GM23248 (cell line): Measurements from ENCODE around the gene MCF2L. TPM values are rescaled to one million over a fixed set of nuclear protein-coding genes. Genes with fewer than 3 reads are reported as not detected.

ENCODE experiments used
- DNase-seq: peaks from one replicate; pipeline ENCODE4 v3.0.0-alpha.2; 2015
- H2AFZ ChIP-seq: fragments of 200-600 bp; sonication (generic); 2 replicates; pipeline ENCODE4 v1.6.1; 2016; ENCODE audit warnings: antibody characterized with exemption
- H3F3A ChIP-seq: fragments of 200-600 bp; sonication (generic); 2 replicates; pipeline ENCODE4 v1.6.1; 2016; ENCODE audit warnings: mild to moderate bottlenecking, antibody characterized with exemption, mixed run types; ENCODE audit not compliant: insufficient read depth
- H3K27ac ChIP-seq: fragments of 200-600 bp; sonication (generic); 2 replicates; pipeline ENCODE4 v1.5.1; 2016; ENCODE audit warnings: mild to moderate bottlenecking
- H3K27me3 ChIP-seq: fragments of 200-600 bp; sonication (generic); replicated peaks from 2 replicates; pipeline ENCODE4 v1.6.1; 2016; ENCODE audit warnings: mild to moderate bottlenecking; ENCODE audit not compliant: insufficient read depth
- H3K36me3 ChIP-seq: fragments of 200-600 bp; sonication (generic); 2 replicates; pipeline ENCODE4 v1.6.1; 2016; ENCODE audit warnings: low read depth, mild to moderate bottlenecking
- H3K4me1 ChIP-seq: fragments of 200-600 bp; sonication (generic); 2 replicates; pipeline ENCODE4 v1.6.1; 2016; ENCODE audit warnings: mild to moderate bottlenecking; ENCODE audit not compliant: insufficient read depth
- H3K4me2 ChIP-seq: fragments of 200-600 bp; sonication (generic); one replicate; pipeline ENCODE4 v1.6.1; 2016; ENCODE audit warnings: mild to moderate bottlenecking; ENCODE audit not compliant: unreplicated experiment
- H3K4me3 ChIP-seq: fragments of 200-600 bp; sonication (generic); 2 replicates; pipeline ENCODE4 v1.5.1; 2016; ENCODE audit warnings: mild to moderate bottlenecking
- H3K79me2 ChIP-seq: fragments of 200-600 bp; sonication (generic); 2 replicates; pipeline ENCODE4 v1.6.1; 2016; ENCODE audit warnings: mild to moderate bottlenecking; ENCODE audit not compliant: insufficient read depth
- H3K9ac ChIP-seq: fragments of 200-600 bp; sonication (generic); 2 replicates; pipeline ENCODE4 v1.6.1; 2016; ENCODE audit warnings: mild to moderate bottlenecking
- H3K9me2 ChIP-seq: fragments of 200-600 bp; sonication (generic); 2 replicates; pipeline ENCODE4 v1.6.1; 2016; ENCODE audit warnings: mixed run types, mild to moderate bottlenecking, moderate library complexity; ENCODE audit not compliant: insufficient read depth
- H3K9me3 ChIP-seq: fragments of 200-600 bp; sonication (generic); one replicate; pipeline ENCODE4 v1.6.1; 2017; ENCODE audit warnings: low read depth
- H4K20me1 ChIP-seq: fragments of 200-600 bp; sonication (generic); 2 replicates; pipeline ENCODE4 v1.6.0; 2016; ENCODE audit not compliant: insufficient read depth
- EZH2 ChIP-seq: fragments of 200-600 bp; sonication (generic); IDR thresholded peaks from 2 replicates; pipeline ENCODE4 v1.6.1; 2018; ENCODE audit warnings: antibody characterized with exemption, mild to moderate bottlenecking; ENCODE audit not compliant: insufficient read depth, poor library complexity, severe bottlenecking
- EZH2phosphoT487 ChIP-seq: fragments of 200-600 bp; sonication (generic); IDR thresholded peaks from 2 replicates; pipeline ENCODE4 v1.6.1; 2018; ENCODE audit warnings: antibody characterized with exemption, moderate library complexity, mild to moderate bottlenecking, low read depth; ENCODE audit not compliant: insufficient read depth
- WGBS, 2 experiments: methylation state at CpG; one replicate each; pipeline ENCODE4 v1.1.6; 2015 to 2017; ENCODE audit warnings: low lambda C conversion rate in 2 of 2, low coverage in 1 of 2; ENCODE audit errors: missing lambda C conversion rate in 2 of 2; 5-methylcytosine and 5-hydroxymethylcytosine counted together
- in situ Hi-C: fragments of 300-500 bp; cut with MboI; formaldehyde crosslinking; loops from 2 replicates; pipeline ENCODE4 v1.15.0; 2020
- polyA plus RNA-seq: library from polyadenylated mRNA; unstranded; fragments of >200 nt; fragmentation: Nextera tagmentation; extraction: Ambion mirVana; gene quantifications from 2 replicates; pipeline ENCODE4 v1.2.1, GENCODE V29; 2016
- total RNA-seq: library from RNA; depleted of rRNA; stranded (reverse); fragments of >200 nt; shearing (Covaris generic); gene quantifications from 2 replicates; pipeline ENCODE4 v1.2.3, GENCODE V29; 2014

Gene MCF2L
- total and polyA plus RNA-seq, 2 experiments from 2014 or later: not detected

DNA sequence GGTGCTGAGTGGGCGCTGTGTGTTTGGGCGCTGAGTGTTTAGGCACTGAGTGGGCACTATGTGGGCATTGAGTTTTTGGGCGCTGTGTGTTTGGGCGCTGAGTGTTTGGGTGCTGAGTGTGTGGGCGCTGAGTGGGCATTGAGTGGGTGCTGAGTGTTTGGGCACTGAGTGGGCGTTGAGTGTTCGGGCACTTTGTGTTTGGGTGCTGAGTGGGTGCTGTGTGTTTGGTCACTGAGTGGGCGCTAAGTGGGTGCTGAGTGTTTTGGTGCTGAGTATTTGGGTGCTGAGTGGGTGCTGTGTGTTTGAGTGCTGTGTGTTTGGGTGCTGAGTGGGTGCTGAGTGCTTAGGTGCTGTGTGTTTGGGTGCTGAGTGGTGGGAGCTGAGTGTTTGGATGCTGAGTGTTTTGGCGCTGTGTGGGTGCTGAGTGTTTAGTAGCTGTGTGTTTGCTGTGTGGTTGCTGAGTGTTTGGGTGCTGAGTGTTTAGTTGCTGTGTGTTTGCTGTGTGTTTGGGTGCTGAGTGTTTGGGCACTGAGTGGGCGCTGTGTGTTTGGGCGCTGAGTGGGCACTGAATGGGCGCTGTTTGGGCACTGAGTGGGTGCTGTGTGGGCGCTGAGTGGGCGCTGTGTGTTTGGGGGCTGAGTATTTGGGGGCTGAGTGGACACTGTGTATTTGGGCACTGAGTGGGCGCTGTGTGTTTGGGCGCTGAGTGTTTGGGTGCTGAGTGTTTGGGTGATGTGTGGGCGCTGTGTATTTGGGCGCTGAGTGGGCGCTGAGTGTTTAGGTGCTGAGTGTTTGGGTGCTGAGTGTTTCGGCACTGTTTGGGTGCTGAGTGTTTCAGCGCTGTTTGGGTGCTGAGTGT is 89.3 kb downstream of the MCF2L start:
- H3K79me2 ChIP-seq: no peaks in the 10 kb centered on the region
- H3K36me3 ChIP-seq: no peaks in the 10 kb centered on the region
- no peak overlapping the region for H2AFZ ChIP-seq
- TF ChIP-seq EZH2 (no peak), EZH2phosphoT487 (no peak)
- no peaks in the 10 kb centered on the region for H3K4me1 ChIP-seq
- no peaks in the 10 kb centered on the region for H3F3A ChIP-seq
- no peaks in the 10 kb centered on the region for H3K9me2 ChIP-seq
- no peaks in the 10 kb centered on the region for H3K9me3 ChIP-seq
- DNase-seq: no peak
- no peaks in the 10 kb centered on the region for H4K20me1 ChIP-seq
- WGBS, 2 experiments: 80 to 84% methylated on average over 16 to 21 of the region's 21 CpGs
- no peak overlapping the region for H3K9ac ChIP-seq
- H3K27me3 ChIP-seq: peaks cover 15% of the 10 kb centered on the region
- in situ Hi-C loops: no loop called here
- H3K4me2 ChIP-seq: no peak overlapping the region
- no peak overlapping the region for H3K27ac ChIP-seq
- H3K4me3 ChIP-seq: no peak overlapping the region

DNA sequence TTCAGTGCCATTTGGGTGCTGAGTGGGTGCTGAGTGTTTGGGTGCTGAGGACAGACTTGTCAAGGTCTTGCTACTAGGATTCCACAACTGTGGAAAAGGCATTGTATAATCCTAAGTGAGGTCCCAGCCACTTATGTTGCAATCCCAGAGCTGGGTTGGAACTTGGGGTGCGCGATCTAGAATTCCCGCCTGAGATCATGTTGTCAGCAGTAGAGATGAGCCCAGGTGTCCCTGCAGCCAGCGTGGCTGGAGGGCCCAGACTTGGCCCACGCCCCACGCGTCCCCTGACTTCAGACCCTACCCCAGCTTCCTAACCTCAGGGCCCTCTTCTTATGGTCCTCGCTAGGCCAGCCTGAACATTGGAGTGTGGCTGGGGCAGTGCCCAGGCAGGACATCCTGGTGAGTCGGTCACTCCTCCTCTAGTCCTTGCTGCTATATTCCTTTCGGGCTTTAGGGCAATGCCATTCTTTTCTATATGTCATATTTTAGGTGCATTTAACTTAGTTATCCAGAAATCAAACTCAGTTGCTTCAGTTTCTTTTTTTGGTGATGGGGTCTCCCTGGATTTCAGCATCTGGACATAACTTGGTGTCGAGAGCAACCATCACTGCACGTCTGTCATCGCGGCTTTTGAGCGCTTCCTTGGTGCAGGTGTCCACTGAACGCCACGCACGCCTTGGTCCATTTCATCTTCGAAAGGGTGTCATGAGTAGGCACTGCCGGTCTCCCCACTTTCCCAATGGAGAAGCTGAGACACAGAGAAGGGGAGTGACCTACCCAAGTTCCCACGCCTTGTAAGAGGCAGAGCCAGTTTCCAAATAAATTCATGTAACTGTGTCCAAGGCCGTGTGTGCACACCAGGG is 90.2 kb downstream of the MCF2L start:
- Histone ChIP-seq H3F3A (no peaks in the 10 kb centered on the region), H2AFZ (no peak overlapping the region), H3K9me2 (no peaks in the 10 kb centered on the region), H4K20me1 (no peaks in the 10 kb centered on the region), H3K27me3 (peaks cover 8% of the 10 kb centered on the region), H3K9me3 (no peaks in the 10 kb centered on the region), H3K27ac (no peak overlapping the region), H3K79me2 (no peaks in the 10 kb centered on the region), H3K9ac (no peak overlapping the region), H3K4me1 (no peaks in the 10 kb centered on the region), H3K4me2 (no peak overlapping the region), H3K4me3 (no peak overlapping the region), H3K36me3 (no peaks in the 10 kb centered on the region)
- DNase-seq: peak; percentile 6
- in situ Hi-C loops: no loop called here
- no peak for TF ChIP-seq EZH2phosphoT487
- no peak for TF ChIP-seq EZH2
- 86 to 87% methylated on average over 22 of the region's 22 CpGs for WGBS, 2 experiments

DNA sequence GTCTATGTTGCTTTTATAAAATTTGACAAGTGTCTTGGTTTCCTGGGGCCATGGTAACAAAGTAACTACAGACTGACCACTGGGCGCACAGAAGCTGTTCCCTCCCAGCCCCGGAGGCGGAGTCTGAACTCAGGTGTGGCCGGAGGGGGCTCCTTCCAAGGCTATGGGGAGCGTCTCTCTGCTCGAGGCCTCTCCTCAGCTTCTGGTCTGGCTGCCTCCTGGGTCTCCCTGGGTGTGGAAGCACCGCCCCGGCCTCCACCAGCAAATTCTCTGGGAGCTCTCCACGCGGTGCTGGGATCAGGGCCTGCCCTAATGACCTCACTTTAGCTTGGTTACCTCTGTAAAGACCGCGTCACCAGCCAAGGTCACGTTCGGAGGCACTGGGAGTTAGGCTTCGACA is 90.9 kb downstream of the MCF2L start:
- no peak for DNase-seq
- no peak for TF ChIP-seq EZH2
- 51 to 61% methylated on average over 14 to 15 of the region's 15 CpGs for WGBS, 2 experiments
- Histone ChIP-seq H3K9me2 (no peaks in the 10 kb centered on the region), H3K27ac (no peak overlapping the region), H3K4me2 (no peak overlapping the region), H3K9me3 (no peaks in the 10 kb centered on the region), H2AFZ (no peak overlapping the region), H4K20me1 (no peaks in the 10 kb centered on the region), H3F3A (no peaks in the 10 kb centered on the region), H3K4me3 (no peak overlapping the region), H3K9ac (no peak overlapping the region), H3K27me3 (peaks cover 1% of the 10 kb centered on the region), H3K79me2 (no peaks in the 10 kb centered on the region), H3K36me3 (no peaks in the 10 kb centered on the region), H3K4me1 (no peaks in the 10 kb centered on the region)
- in situ Hi-C loops: no loop called here

DNA sequence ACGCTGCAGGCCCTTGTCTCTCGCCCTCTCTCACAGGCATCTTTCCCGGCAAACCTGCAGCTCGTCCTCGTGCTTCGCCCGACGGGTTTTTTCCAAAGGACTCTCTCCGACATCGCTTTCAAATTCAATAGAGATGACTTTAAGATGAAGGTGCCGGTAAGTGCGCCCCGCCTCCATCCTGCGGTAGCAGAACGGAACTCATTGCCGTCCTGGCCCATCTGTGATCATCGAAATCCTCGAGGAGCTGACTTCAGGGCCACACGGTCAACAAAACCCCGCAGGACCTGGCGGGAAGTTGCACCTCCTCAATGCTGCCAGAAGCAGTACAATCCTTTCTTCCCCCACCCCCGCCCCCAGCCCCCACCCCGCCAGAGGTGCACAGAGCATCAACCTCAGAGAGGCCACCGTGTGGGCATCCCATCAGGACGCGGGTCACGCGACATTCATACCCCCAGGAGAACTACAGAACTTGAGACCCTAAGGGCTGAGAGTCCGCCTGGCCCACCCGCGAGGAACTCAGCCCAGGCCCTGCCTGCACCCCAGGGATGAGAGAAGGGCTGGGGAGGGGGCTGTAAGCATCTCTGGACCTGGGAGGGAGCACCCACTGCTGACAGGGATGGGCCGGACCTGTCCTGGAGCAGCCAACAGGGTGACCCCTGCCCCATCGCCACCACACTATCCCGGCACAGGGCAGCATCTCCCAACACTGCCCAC is 91.7 kb downstream of the MCF2L start:
- DNase-seq: no peak
- Histone ChIP-seq H3K27me3 (no peaks in the 10 kb centered on the region), H3K4me1 (no peaks in the 10 kb centered on the region), H3K79me2 (no peaks in the 10 kb centered on the region), H3K9ac (no peak overlapping the region), H3K9me3 (no peaks in the 10 kb centered on the region), H3K27ac (no peak overlapping the region), H3K36me3 (no peaks in the 10 kb centered on the region), H3K4me3 (no peak overlapping the region), H3K9me2 (no peaks in the 10 kb centered on the region), H3F3A (no peaks in the 10 kb centered on the region), H4K20me1 (no peaks in the 10 kb centered on the region), H2AFZ (no peak overlapping the region), H3K4me2 (no peak overlapping the region)
- WGBS, 2 experiments: 71 to 76% methylated on average over 27 to 34 of the region's 34 CpGs
- no peak for TF ChIP-seq EZH2phosphoT487
- TF ChIP-seq EZH2: no peak
- in situ Hi-C loops: no loop called here
